ENCODE measurements around the gene SFXN5.

- TF ChIP-seq EZH2 (IDR thresholded peaks at IDR 0.05; ENCODE audit: low read depth) (no peak), CTCF (conservative IDR thresholded peaks at IDR 0.05) (no peak)
Measured at GRCh38 chr2:73092146-73092783, 20.8 kb upstream of the SFXN5 start.

Measured in PC-9 (cell line).